Activated CD8-positive, alpha-beta memory T cell treated with anti-CD3 and anti-CD28 coated beads, Interleukin-2, amount 50 U/mL, for 1 hour (primary cell): ENCODE measurements around the gene IL1RL1.
"Not testable (repeated sequence)": the region's sequence is repeated elsewhere in the genome, so short reads cannot be mapped to it uniquely, and the experiment has no call there.

Experiments used
- DNase-seq: peaks from one replicate; pipeline ENCODE4 v3.0.0-alpha.2; 2020; ENCODE audit errors: extremely low read depth

IL1RL1 gene

DNA sequence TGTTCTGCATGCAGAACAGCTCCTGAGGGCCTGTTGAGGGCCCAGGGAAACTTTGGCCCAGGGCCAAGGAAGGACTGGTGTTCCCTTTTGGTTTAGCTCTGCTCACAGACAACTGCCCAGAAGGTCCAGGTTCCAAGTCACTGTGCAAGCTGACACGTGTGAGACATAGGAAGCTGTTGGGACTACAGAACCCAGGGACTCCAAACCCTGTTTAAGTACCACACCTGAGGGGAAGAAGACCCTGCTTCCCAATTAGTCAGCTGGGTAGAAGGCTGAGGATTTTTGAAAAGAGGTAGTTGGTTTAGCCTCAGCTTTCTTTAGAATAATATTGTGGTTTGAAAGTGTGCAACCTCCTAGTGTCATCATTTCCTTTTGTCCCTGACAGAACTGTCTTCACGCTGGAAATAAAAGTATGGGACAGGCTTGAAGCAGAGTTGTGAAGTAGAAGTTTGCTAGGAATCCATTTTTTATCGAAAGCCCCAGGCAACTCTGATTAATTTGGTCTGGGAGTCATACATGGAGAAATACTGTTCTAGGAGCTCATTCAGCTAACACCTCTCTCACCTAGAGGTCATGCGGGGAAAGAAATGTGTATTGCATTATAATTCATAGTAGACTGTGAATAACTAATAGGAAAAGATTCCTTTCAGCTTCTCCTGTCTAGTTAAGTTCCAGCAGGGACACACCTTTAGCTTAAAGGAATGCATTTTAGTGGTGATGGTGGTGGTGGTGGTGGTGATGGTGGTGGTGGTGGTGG is 19.9 kb upstream of the IL1RL1 start:
- no peak for DNase-seq

GRCh38 chr2:102294802-102295489 is 16.4 kb upstream of the IL1RL1 start:
- DNase-seq = no peak

- no peak for DNase-seq
These were observed 15.8 kb upstream of the IL1RL1 start for GRCh38 chr2:102295566-102295965.

DNA sequence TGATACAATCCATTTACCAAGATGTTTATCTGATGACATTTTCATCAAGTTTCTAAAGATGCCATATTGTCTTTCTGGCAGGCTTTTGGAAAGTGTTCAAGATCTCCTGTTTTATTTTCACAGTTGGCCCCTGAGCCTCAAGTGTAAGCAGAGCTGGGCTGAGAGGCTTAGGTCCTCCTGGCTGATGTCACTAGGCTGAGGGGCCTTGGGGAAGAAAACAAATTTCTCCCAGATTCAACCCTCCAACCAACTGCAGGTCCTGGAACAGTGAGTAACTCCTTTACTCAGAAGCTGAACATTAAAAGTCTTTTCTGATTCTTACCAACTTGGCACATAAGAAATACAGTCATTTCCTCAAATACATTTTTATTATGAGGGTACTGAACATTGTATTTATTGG is 14.9 kb upstream of the IL1RL1 start:
- no peak for DNase-seq

GRCh38 chr2:102297891-102298290 is 13.5 kb upstream of the IL1RL1 start:
- no peak for DNase-seq

GRCh38 chr2:102301867-102302362 is 9.4 kb upstream of the IL1RL1 start:
- DNase-seq = no peak

GRCh38 chr2:102302458-102302857 is 8.9 kb upstream of the IL1RL1 start:
- DNase-seq = no peak

DNA sequence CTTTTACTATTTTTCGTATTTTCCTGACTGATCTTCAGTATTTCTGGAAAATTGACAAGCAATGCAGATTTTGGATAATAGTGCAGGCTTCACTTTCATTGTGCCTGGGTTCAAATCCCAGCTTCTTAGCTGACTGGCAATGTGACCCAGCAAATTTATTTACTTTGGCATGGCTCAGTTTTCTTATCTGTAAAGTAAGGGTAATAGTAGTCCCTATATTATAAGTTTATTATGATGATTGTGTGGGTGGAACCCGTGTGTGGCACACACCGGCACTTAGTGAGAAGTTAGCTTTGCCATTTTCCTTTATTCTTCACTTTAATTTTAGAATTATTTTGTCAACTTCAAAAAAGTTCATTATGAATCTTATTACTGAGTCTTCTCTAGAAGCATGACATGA is 7.8 kb upstream of the IL1RL1 start:
- no peak for DNase-seq

- DNase-seq = no peak
These were observed 7.1 kb upstream of the IL1RL1 start for GRCh38 chr2:102304268-102304667.

DNA sequence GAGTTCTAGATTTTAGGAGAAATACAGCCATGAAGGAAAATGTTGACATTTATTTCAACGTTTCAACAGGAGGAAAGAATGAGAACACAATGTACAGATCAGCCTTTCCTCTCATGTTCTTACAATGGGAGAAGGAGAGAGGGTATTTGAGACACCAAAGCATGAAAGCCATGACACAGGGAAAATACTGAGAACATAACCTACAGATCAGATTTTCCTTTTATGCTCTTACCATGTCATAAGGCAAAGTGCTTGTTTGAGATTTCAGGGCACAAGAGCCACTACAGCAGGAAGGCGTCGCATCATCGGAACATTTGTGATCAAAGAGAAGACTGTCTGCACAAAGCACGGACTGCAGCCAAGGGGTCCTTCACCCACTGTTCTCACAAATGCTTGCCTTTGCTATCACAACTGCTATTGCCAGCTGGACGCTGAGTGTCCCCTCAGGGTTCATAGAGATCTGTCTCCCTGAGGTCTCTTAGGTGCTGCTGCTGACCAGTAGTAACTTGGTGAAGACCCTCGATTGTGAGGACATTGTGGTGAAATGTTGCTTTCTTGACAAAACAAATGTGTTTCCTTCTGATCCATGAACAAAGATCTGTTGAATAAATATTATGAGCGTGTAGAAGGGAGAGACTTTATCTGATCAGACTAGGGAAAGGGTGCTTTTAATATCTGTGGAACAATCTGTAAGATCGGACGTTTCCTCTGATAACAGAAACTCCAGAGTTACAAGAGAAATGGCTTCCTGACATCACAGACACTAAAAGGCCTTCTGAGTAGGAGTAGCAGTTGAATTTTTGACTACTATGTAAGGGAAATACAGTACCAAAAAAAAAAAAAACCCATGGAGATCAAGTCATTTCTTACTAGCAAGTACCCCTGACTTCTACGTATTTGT is 6.4 kb upstream of the IL1RL1 start:
- no peak for DNase-seq

DNA sequence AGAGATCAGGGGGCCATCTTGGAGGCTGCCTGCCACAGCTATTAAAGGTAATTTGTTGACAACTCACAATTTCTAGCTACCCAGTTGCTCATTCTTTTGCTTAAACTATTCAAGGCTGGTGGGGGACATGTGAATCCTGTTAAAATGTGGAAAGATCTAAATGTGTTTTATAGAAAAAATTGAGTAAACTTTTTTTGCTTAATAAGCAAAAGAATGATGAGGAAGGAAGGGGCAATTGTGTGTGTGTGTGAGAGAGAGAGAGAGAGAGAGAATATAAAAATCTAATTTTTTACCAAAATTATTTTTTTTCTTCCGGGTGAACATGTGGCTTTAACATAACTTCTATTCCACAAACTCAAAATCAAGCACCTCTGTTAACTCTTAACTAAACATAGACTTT is 5.2 kb upstream of the IL1RL1 start:
- DNase-seq = no peak

DNA sequence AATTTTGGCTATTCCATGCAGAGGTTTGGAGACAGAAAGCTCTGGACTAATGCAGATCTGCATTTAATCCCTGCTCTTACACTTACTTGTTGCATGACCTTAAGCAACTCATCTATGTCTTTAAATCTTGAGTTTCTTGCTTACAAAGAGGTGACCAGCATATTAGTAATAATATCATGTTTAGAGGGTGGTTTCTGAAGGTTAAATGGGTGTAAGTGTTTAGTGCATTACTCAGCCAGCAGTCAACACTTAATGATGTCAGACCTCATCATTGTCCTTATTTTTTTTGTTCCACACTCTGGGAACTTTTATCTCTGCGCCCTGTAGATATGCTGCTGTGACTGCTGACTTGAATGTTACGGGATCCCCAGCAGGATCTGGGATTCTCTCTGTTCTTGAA is 1.7 kb downstream of the IL1RL1 start:
- DNase-seq = no peak

DNA sequence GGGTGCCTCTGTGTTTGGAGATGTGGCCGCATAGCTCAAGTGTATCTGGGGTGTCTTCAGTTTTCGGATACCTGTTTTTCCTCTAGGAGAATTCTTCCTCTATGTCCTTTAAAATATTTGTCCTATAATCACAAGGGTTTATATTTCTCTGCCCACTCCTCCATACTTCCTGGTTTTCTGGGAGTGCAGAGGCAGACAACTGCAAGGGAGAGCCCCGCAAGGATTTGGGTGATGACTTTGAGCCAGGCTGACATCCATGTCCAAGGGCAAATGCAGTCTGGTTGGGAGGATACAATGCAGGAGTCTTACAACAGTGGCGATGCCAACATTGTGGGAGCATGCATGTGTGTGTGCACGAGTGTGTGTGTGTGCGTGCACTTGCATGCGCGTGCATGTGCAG is 2.1 kb downstream of the IL1RL1 start:
- no peak for DNase-seq

- DNase-seq = no peak
These were observed 2.6 kb downstream of the IL1RL1 start for GRCh38 chr2:102313950-102314349.

DNA sequence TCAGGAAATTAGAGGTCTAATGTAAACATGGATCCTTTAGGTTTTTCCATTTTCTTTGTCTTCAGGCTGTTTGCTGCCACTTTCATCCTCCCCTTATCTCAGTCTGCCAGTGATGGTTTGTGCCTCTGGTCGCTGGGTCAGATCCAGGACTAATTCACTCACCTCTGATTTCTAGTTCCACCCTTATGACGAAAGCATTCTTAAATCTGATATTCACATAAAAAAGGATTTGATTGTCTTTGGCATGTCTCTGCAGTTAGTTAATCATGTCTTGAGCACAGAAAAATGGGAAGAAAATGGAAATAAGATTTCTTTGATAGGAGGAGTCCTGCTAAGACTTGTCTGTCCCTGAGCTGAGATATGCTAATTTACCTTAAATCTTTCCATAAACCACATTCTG is 4.6 kb downstream of the IL1RL1 start:
- DNase-seq = no peak

- no peak for DNase-seq
These were observed 6.4 kb downstream of the IL1RL1 start for GRCh38 chr2:102317715-102318114.

- DNase-seq = no peak
These were observed 7.1 kb downstream of the IL1RL1 start for GRCh38 chr2:102318437-102318836.

DNA sequence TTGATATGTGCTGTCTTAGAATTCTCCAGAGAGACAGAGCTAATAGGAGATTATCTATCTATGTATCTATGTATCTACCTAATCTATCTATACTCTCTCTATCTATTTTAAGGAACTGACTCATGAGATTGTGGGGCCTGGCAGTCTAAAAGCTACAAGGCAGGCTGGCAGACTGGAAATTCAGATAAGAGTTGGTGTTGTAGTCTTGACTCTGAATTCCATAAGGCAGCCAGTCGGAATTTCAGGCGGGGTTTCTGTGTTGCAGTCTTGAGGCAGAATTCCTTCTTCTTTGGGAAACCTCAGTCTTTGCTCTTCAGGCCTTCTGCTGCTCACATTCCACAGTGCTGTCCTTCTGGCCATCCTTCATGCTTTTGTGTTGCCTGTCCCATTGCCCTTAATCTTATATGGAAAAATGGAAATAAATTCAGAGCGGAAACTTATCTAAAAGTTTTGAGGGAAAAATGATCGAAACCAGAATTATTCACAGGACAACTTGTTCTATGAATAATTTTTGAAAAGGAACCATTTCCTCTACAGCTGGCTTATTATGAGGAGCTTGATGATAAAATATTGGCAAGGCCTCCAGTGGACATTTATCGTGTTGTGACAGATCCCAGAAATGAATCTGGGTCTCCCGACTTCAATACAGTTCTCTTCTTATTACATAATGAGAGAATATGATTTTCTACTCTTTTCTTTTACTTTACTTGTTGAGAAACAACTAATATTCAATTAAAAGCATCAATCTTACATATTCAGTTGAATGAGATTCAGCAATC is 10.8 kb downstream of the IL1RL1 start:
- DNase-seq = no peak

- not testable (repeated sequence) for DNase-seq
These were observed 13.6 kb downstream of the IL1RL1 start for GRCh38 chr2:102324914-102325313.

DNA sequence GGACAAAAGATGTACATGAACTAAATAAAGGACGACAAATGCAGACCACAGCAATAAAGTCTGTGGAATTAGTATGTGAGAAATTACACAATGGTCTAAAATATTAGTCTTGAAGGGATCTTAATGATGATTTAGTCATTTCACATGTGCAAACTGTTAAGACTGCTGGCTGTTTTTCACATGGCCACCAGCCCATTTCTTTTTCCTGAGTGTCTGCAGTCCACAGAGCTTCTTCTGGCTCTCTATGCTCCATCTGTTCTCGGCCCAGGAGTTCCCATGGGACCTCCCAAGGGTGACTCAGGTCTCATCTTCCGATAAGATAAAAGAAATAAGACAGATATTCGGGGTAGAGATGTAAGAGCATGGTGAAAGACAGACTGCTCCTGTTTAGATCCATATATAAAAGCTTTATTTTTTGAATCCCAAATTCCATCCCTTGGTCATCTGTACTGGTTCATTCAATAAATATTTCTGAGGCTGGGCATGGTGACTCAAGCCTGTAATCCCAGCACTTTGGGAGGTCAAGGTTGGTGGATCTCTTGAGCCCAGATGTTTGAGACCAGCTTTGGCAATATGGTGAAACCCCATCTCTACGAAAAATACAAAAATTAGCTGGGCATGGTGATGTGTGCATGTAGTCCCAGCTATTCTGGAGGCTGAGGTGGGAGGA is 20.1 kb downstream of the IL1RL1 start:
- DNase-seq = no peak

GRCh38 chr2:102334486-102334885 is 23.1 kb downstream of the IL1RL1 start:
- DNase-seq = no peak
